ENCODE results near the gene C1orf159.

Gene C1orf159

GRCh38 chr1:1089731-1090423 is 26.0 kb downstream of the C1orf159 start:
- peaks cover 12% of the 10 kb centered on the region for H3K9me3 Mint-ChIP-seq
- H3K27me3 Mint-ChIP-seq (ENCODE audit: low read depth, poor library complexity), result no peaks in the 10 kb centered on the region
- no peak overlapping the region for H3K4me3 Mint-ChIP-seq
- H3K4me1 Mint-ChIP-seq, result peaks cover 28% of the 10 kb centered on the region
- DNase-seq, result no peak
- no peak for TF ChIP-seq CTCF (IDR thresholded peaks at IDR 0.05)
- peak overlapping the region; percentile 80 for H3K27ac Mint-ChIP-seq
- peaks cover 18% of the 10 kb centered on the region for H3K36me3 Mint-ChIP-seq (ENCODE audit: low read depth)

GRCh38 chr1:1088801-1089680 is 26.8 kb downstream of the C1orf159 start:
- H3K9me3 Mint-ChIP-seq, result peaks cover 5% of the 10 kb centered on the region
- no peaks in the 10 kb centered on the region for H3K27me3 Mint-ChIP-seq (ENCODE audit: low read depth, poor library complexity)
- no peak overlapping the region for H3K4me3 Mint-ChIP-seq
- peak overlapping the region; percentile 36 for H3K27ac Mint-ChIP-seq
- H3K4me1 Mint-ChIP-seq, result peaks cover 28% of the 10 kb centered on the region
- no peak for TF ChIP-seq CTCF (IDR thresholded peaks at IDR 0.05)
- peaks cover 10% of the 10 kb centered on the region for H3K36me3 Mint-ChIP-seq (ENCODE audit: low read depth)
- no peak for DNase-seq

- peak overlapping the region; percentile 36 for H3K27ac Mint-ChIP-seq
- H3K9me3 Mint-ChIP-seq, result no peaks in the 10 kb centered on the region
- no peaks in the 10 kb centered on the region for H3K27me3 Mint-ChIP-seq (ENCODE audit: low read depth, poor library complexity)
- peaks cover 5% of the 10 kb centered on the region for H3K36me3 Mint-ChIP-seq (ENCODE audit: low read depth)
- H3K4me1 Mint-ChIP-seq, result peaks cover 22% of the 10 kb centered on the region
- H3K4me3 Mint-ChIP-seq, result no peak overlapping the region
- no peak for DNase-seq
- no peak for TF ChIP-seq CTCF (IDR thresholded peaks at IDR 0.05)
These were observed 27.7 kb downstream of the C1orf159 start for GRCh38 chr1:1088029-1088800.

DNA sequence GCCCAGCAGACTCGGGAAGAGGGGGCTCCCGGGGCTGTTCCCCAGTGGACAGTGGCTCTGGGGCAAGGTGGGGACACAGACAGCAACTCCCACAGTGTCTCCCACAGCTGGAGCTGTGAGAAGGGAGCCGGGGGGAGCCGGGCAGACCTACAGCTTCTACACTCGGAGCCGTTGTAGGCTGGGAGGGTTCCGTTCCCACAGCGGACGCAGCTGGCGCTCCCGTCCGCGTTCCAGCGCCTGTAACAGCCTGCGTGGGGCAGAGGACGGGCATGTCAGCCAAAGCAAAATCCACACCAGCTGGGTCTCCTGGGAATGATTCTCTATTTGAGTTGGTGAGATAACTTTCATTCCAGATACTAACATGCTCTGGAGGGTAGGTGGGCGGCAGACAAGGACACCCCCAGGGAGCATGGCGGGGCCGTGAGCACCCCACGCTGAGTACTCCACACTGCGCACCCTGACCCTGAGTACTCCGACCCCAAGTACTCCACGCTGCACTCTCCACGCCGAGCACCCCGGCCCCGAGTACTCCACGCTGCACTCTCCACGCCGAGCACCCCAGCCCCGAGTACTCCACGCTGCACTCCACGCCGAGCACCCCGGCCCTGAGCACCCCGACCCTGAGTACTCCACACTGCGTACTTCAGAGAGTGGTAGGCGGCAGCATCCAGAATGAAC is 28.4 kb downstream of the C1orf159 start:
- H3K4me1 Mint-ChIP-seq, result peaks cover 17% of the 10 kb centered on the region
- DNase-seq, result no peak
- no peaks in the 10 kb centered on the region for H3K36me3 Mint-ChIP-seq (ENCODE audit: low read depth)
- no peak overlapping the region for H3K4me3 Mint-ChIP-seq
- TF ChIP-seq CTCF (IDR thresholded peaks at IDR 0.05), result no peak
- no peaks in the 10 kb centered on the region for H3K9me3 Mint-ChIP-seq
- H3K27me3 Mint-ChIP-seq (ENCODE audit: low read depth, poor library complexity), result no peaks in the 10 kb centered on the region
- H3K27ac Mint-ChIP-seq, result no peak overlapping the region

DNA sequence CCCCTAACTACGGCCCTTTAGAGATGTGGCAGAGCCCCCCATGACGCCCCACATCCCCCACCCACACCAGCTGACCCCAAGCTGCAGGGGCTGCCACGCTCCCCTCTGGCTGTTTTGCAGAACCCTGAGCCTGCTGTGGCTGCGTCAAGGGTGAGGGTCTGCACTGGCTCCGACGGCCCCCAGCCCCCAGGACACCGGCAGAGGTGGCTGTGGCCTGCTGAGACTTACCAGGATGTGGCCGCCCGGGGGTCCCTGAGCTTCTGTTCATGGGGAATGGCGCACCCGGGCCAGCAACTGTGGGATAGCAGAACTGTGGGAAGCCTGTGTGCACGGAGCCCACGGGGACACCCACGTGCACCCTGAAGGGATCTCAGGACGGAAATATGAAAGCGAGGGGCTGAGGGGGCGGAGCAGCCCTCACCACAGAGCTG is 29.0 kb downstream of the C1orf159 start:
- H3K27me3 Mint-ChIP-seq (ENCODE audit: low read depth, poor library complexity), result no peaks in the 10 kb centered on the region
- H3K36me3 Mint-ChIP-seq (ENCODE audit: low read depth), result no peaks in the 10 kb centered on the region
- no peaks in the 10 kb centered on the region for H3K9me3 Mint-ChIP-seq
- H3K4me3 Mint-ChIP-seq, result no peak overlapping the region
- no peak for DNase-seq
- no peak overlapping the region for H3K27ac Mint-ChIP-seq
- no peak for TF ChIP-seq CTCF (IDR thresholded peaks at IDR 0.05)
- peaks cover 17% of the 10 kb centered on the region for H3K4me1 Mint-ChIP-seq

Data from nephron progenitor cell (in vitro differentiated cells).